Measurements from ENCODE around the gene THADA. TPM values are rescaled to one million over a fixed set of nuclear protein-coding genes. Genes with fewer than 3 reads are reported as not detected.

Gene THADA
- polyA plus RNA-seq, 4 donors: 32.5 to 38.4 (median 33.5) TPM

- peak in 2 of 4 donors; percentile 87 to 93 for DNase-seq (ENCODE audit: low read depth in 4 of 4, low spot score in 2 of 4)
Observed at GRCh38 chr2:43221124-43221762, 374.6 kb downstream of the THADA start.

- no peak for DNase-seq (ENCODE audit: low read depth in 4 of 4, low spot score in 2 of 4)
Observed at GRCh38 chr2:43220760-43221123, 375.1 kb downstream of the THADA start.

- no peak for DNase-seq (ENCODE audit: low read depth in 4 of 4, low spot score in 2 of 4)
Observed at GRCh38 chr2:43220229-43220751, 375.5 kb downstream of the THADA start.

- no peak for DNase-seq (ENCODE audit: low read depth in 4 of 4, low spot score in 2 of 4)
Observed at GRCh38 chr2:43219383-43220228, 376.2 kb downstream of the THADA start.

GRCh38 chr2:43218702-43219382 lies 377.0 kb downstream of the THADA start:
- DNase-seq (ENCODE audit: low read depth in 4 of 4, low spot score in 2 of 4): no peak

GRCh38 chr2:43218155-43218701 lies 377.6 kb downstream of the THADA start:
- no peak for DNase-seq (ENCODE audit: low read depth in 4 of 4, low spot score in 2 of 4)

- DNase-seq (ENCODE audit: low read depth in 4 of 4, low spot score in 2 of 4): peak in 1 of 4 donors; percentile 80
Observed at GRCh38 chr2:43217228-43218154, 378.3 kb downstream of the THADA start.

- DNase-seq (ENCODE audit: low read depth in 4 of 4, low spot score in 2 of 4): no peak
Observed at GRCh38 chr2:43216629-43217028, 379.2 kb downstream of the THADA start.

- no peak for DNase-seq (ENCODE audit: low read depth in 4 of 4, low spot score in 2 of 4)
Observed at GRCh38 chr2:43215673-43216255, 380.1 kb downstream of the THADA start.

GRCh38 chr2:43214253-43214652 lies 381.6 kb downstream of the THADA start:
- DNase-seq (ENCODE audit: low read depth in 4 of 4, low spot score in 2 of 4): no peak

- no peak for DNase-seq (ENCODE audit: low read depth in 4 of 4, low spot score in 2 of 4)
Observed at GRCh38 chr2:43212931-43213330, 382.9 kb downstream of the THADA start.

GRCh38 chr2:43212216-43212835 lies 383.5 kb downstream of the THADA start:
- DNase-seq (ENCODE audit: low read depth in 4 of 4, low spot score in 2 of 4): no peak

GRCh38 chr2:43210467-43211303 lies 385.2 kb downstream of the THADA start:
- DNase-seq (ENCODE audit: low read depth in 4 of 4, low spot score in 2 of 4): no peak

- no peak for DNase-seq (ENCODE audit: low read depth in 4 of 4, low spot score in 2 of 4)
Observed at GRCh38 chr2:43210125-43210466, 385.7 kb downstream of the THADA start.

- no peak for DNase-seq (ENCODE audit: low read depth in 4 of 4, low spot score in 2 of 4)
Observed at GRCh38 chr2:43209204-43209717, 386.6 kb downstream of the THADA start.

- DNase-seq (ENCODE audit: low read depth in 4 of 4, low spot score in 2 of 4): no peak
Observed at GRCh38 chr2:43207553-43208300, 388.1 kb downstream of the THADA start.

GRCh38 chr2:43206602-43207001 lies 389.2 kb downstream of the THADA start:
- DNase-seq (ENCODE audit: low read depth in 4 of 4, low spot score in 2 of 4): no peak

Data from left renal cortex interstitium (tissue), 4 donors.